ENCODE results near the gene STUB1. TPM values are rescaled to one million over a fixed set of nuclear protein-coding genes. Genes with fewer than 3 reads are reported as not detected.
A peak's percentile ranks its signal among the peaks of the same experiment; 100 is the strongest.

STUB1 gene
- total RNA-seq, 1 experiment from 2014 or later = 111 TPM

DNA sequence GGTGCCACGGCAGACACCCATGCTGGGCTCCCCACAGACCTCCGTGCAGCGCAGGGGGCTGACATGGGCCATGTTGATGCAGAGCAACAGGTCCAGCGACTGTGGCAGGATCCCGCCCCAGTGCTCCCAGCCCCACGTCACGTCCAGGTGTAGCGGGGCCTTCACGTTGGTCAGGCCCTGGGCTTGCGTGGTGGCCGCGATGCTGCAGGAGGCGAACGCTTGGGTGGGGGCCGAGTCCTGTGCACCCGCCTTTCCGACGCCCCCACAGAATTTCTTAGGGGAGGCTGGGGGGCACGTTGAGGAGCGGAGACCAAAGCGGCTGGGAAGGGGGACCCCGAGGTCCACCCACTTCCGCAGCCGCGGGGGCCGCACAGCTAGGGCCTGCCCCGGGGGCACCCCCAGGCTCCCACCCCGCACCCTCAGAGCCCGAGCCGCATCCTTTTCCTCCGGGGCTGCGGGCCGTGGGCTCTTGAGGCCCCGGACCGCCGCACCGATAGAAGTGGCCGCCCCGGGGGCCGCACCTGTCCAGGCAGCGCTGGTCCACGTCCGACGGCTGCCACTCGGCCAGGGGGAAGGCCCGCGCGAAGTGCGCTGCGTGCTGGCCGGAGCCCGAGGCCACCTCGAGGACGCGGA is 44.5 kb upstream of the STUB1 start:
- RAD21 ChIA-PET (ENCODE audit: low non-redundant PET in 1 of 2, low total read pairs in 2 of 2, uncharacterized antibody in 2 of 2, unreplicated experiment in 2 of 2) = no interaction called here
- Histone ChIP-seq H3K27me3 (ENCODE audit: insufficient read depth, low read length) (no peaks in the 10 kb centered on the region), H3K9ac (ENCODE audit: low read length) (peak overlapping the region; percentile 81), H3K4me1 (ENCODE audit: control insufficient read depth in 1 of 2, insufficient read depth in 2 of 2, low read length in 2 of 2) (peaks cover 3 to 15% of the 10 kb centered on the region in 2 experiments; a peak in 3 of 4 replicates), H3K4me3 (replicated peaks in 1 of 2; ENCODE audit: low read depth in 1 of 2, low read length in 2 of 2) (peak overlapping the region; percentile 61 to 67), H3K9me3 (ENCODE audit: control insufficient read depth in 1 of 2, insufficient read depth in 1 of 2, low read depth in 1 of 2, low read length in 2 of 2) (no peaks in the 10 kb centered on the region), H3K36me3 (ENCODE audit: control insufficient read depth in 1 of 2, insufficient read depth in 2 of 2, low read length in 2 of 2) (no peaks in the 10 kb centered on the region), H3K4me2 (ENCODE audit: low read length) (peak overlapping the region; percentile 76), H2AFZ (ENCODE audit: low read depth, low read length, poor library complexity, severe bottlenecking) (no peak overlapping the region), H3K27ac (ENCODE audit: low read depth, low read length) (peak overlapping the region; percentile 72), H4K20me1 (ENCODE audit: insufficient read depth) (no peaks in the 10 kb centered on the region), H3K79me2 (ENCODE audit: insufficient read depth, low read length) (peaks cover 15% of the 10 kb centered on the region; the same call in 1 of the 2 replicates), H3K9me2 (ENCODE audit: insufficient read depth) (no peaks in the 10 kb centered on the region)
- TF ChIP-seq ZFX (IDR thresholded peaks at IDR 0.05) (peak; percentile 78), JUND (IDR thresholded peaks at IDR 0.05) (no peak), FOSL1 (IDR thresholded peaks at IDR 0.05; ENCODE audit: low read depth) (no peak), EZH2 (IDR thresholded peaks at IDR 0.05) (no peak)
- TF ChIP-seq, protein P1, sequence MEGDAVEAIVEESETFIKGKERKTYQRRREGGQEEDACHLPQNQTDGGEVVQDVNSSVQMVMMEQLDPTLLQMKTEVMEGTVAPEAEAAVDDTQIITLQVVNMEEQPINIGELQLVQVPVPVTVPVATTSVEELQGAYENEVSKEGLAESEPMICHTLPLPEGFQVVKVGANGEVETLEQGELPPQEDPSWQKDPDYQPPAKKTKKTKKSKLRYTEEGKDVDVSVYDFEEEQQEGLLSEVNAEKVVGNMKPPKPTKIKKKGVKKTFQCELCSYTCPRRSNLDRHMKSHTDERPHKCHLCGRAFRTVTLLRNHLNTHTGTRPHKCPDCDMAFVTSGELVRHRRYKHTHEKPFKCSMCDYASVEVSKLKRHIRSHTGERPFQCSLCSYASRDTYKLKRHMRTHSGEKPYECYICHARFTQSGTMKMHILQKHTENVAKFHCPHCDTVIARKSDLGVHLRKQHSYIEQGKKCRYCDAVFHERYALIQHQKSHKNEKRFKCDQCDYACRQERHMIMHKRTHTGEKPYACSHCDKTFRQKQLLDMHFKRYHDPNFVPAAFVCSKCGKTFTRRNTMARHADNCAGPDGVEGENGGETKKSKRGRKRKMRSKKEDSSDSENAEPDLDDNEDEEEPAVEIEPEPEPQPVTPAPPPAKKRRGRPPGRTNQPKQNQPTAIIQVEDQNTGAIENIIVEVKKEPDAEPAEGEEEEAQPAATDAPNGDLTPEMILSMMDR (IDR thresholded peaks at IDR 0.05 in 2 of 3, conservative IDR thresholded peaks at IDR 0.05 in 1 of 3; ENCODE audit: borderline replicate concordance in 1 of 3, insufficient read depth in 1 of 3, low read depth in 2 of 3, low read length in 2 of 3) = no peak
- POLR2A ChIA-PET = interaction anchor here (1.0 kb wide), 1 partner anchor 108 kb away, joined by 4 read pairs; the partner anchor contains the start of gene CAPN15
- CTCF ChIA-PET = interaction anchor here (1.4 kb wide), 1 partner anchor 25 kb away, joined by 3 read pairs; no protein-coding TSS in a partner anchor
- intact Hi-C loops (cut with micrococcal nuclease) = no loop called here
- BruUV-seq (replicated peaks) = no TSS peak
- DNase-seq (ENCODE audit: low read depth, low spot score) = no peak
- ATAC-seq = peak; percentile 2; the same call in 1 of the 2 replicates
